Prostate gland (tissue), 2 donors: ENCODE results near the gene FOXR1.

Source experiments
- CTCF ChIP-seq, 4 experiments: fragments of 200-600 bp in 2 of 4; fragments of 450-650 bp in 2 of 4; sonication (generic) in 2 of 4; IDR thresholded peaks; 1 replicate in 3 of 4; 2 replicates in 1 of 4; pipeline ENCODE4 v1.5.1; 2016 to 2019; ENCODE audit warnings: antibody characterized with exemption in 4 of 4, mild to moderate bottlenecking in 2 of 4, moderate library complexity in 2 of 4
- POLR2AphosphoS5 ChIP-seq: sonication (generic); formaldehyde crosslinking; IDR thresholded peaks from one replicate; pipeline ENCODE4 v1.6.1; 2017; ENCODE audit warnings: antibody characterized with exemption

- TF ChIP-seq CTCF (IDR thresholded peaks at IDR 0.05) (no peak), POLR2AphosphoS5 (no peak)
These were observed 24.5 kb upstream of the FOXR1 start for GRCh38 chr11:118947091-118947490.
